Panc1 (cell line): ENCODE data around the gene GHRHR. TPM values are rescaled to one million over a fixed set of nuclear protein-coding genes. Genes with fewer than 3 reads are reported as not detected.

ENCODE experiments used
- ATAC-seq: fragments of 200-7000 bp; cut with Tn5 transposase; 2 replicates; pipeline ENCODE4 v1.9.1; 2020; ENCODE audit warnings: mild to moderate bottlenecking, moderate library complexity
- BruUV-seq: library from RNA; stranded (reverse); fragments of 400-500 nt; replicated peaks from 2 replicates; lab custom pipeline; 2021; lab: Mats Ljungman, UMichigan
- CTCF ChIA-PET: fragments of 300-600 bp; sonication (Branson Sonifier 250); formaldehyde crosslinking; loops from one replicate; lab custom pipeline; 2022; ENCODE audit warnings: antibody characterized with exemption; lab: Charles Lee
- POLR2A ChIA-PET: fragments of 300-600 bp; sonication (Branson Sonifier 250); formaldehyde crosslinking; loops from one replicate; lab custom pipeline; 2022; ENCODE audit warnings: antibody characterized with exemption; lab: Charles Lee
- DNase-seq: peaks from one replicate; pipeline ENCODE4 v3.0.0-alpha.2; 2010; ENCODE audit warnings: low read depth, low spot score
- H3K27ac ChIP-seq: 2 replicates; pipeline ENCODE4 v1.5.1; 2011; ENCODE audit warnings: mild to moderate bottlenecking, low read length, inconsistent platforms
- H3K27me3 ChIP-seq: fragments of 200-500 bp; sonication (Bioruptor generic); 2 replicates; pipeline ENCODE4 v1.6.0; 2014; ENCODE audit warnings: low read length, inconsistent platforms; ENCODE audit not compliant: control insufficient read depth, insufficient read depth
- H3K36me3 ChIP-seq: fragments of 200-500 bp; sonication (Bioruptor generic); 2 replicates; pipeline ENCODE4 v1.5.1; 2014; ENCODE audit warnings: inconsistent platforms, mild to moderate bottlenecking, low read length, moderate library complexity; ENCODE audit not compliant: control insufficient read depth, insufficient read depth
- H3K4me1 ChIP-seq: 2 replicates; pipeline ENCODE4 v1.5.1; 2011; ENCODE audit warnings: inconsistent platforms, mild to moderate bottlenecking, low read length, moderate library complexity; ENCODE audit not compliant: control insufficient read depth, insufficient read depth
- H3K4me3 ChIP-seq, 2 experiments: 2 replicates each; pipeline ENCODE4 v1.5.1; 2011 to 2012; ENCODE audit warnings: low read depth in 2 of 2, low read length in 2 of 2, mild to moderate bottlenecking in 2 of 2, inconsistent platforms in 1 of 2, moderate library complexity in 1 of 2
- H3K9me3 ChIP-seq: fragments of 200-500 bp; sonication (Bioruptor generic); 2 replicates; pipeline ENCODE4 v1.5.1; 2014; ENCODE audit warnings: low read depth, mild to moderate bottlenecking, inconsistent platforms, low read length, moderate library complexity; ENCODE audit not compliant: control insufficient read depth, insufficient read depth
- CTCF ChIP-seq: fragments of 450-650 bp; IDR thresholded peaks from 2 replicates; pipeline ENCODE4 v1.5.1; 2017; ENCODE audit warnings: mild to moderate bottlenecking
- POLR2AphosphoS5 ChIP-seq: IDR thresholded peaks from 2 replicates; pipeline ENCODE4 v1.6.1; 2012; ENCODE audit warnings: mild to moderate bottlenecking, low read depth, low read length, moderate library complexity
- SIN3A ChIP-seq: IDR thresholded peaks from 2 replicates; pipeline ENCODE4 v1.6.1; 2012; ENCODE audit warnings: low read depth, mild to moderate bottlenecking, low read length, moderate library complexity, borderline replicate concordance; ENCODE audit not compliant: insufficient read depth
- TCF7L2 ChIP-seq: IDR thresholded peaks from 2 replicates; pipeline ENCODE4 v1.6.1; 2011; ENCODE audit warnings: mild to moderate bottlenecking, low read depth, low read length, inconsistent platforms
- in situ Hi-C: cut with HindIII; loops from 2 replicates; pipeline ENCODE4 v1.10.0; 2016; ENCODE audit warnings: low sequenced_read_pairs, low pct_unique_long_range_greater_than_20kb
- intact Hi-C: fragments of 100-400 bp; cut with micrococcal nuclease; formaldehyde crosslinking; loops from one replicate; pipeline ENCODE4 v1.10.0; 2022; ENCODE audit not compliant: unreplicated experiment
- total RNA-seq: library from RNA; stranded (reverse); gene quantifications from one replicate; pipeline ENCODE4 v1.2.1, GENCODE V29; 2021; ENCODE audit not compliant: unreplicated experiment
- TF ChIP-seq, protein P1 (sequence below), 2 experiments: IDR thresholded peaks; 2 replicates each; pipeline ENCODE4 v1.6.1; 2011 to 2012; ENCODE audit warnings: low read depth in 2 of 2, control low read depth in 1 of 2, low read length in 1 of 2, mild to moderate bottlenecking in 1 of 2, moderate library complexity in 1 of 2; ENCODE audit not compliant: insufficient read depth in 1 of 2

Gene GHRHR
- total RNA-seq, 1 experiment from 2014 or later: not detected

DNA sequence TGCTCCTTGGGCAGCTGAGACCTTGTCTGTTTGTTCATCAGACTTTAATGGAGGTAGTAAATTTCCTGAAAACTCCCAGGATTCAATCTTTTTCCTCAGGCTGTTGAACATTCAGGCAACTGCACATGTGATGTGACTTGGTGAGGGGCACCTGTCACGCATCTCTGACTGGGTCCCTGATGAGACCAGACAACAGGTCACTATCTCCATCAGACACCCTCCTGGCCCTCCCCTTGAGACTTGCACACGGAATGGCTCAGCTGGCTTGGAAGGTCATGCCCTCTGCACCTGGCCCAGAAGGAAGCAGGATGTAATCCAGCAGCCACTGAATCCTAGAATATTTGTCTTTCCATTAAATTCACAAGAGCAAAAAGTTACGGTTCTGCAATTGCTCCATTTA is 36.2 kb upstream of the GHRHR start:
- ATAC-seq: no peak
- Histone ChIP-seq H3K4me1 (no peaks in the 10 kb centered on the region), H3K36me3 (no peaks in the 10 kb centered on the region), H3K9me3 (no peaks in the 10 kb centered on the region), H3K4me3 (no peak overlapping the region), H3K27ac (no peak overlapping the region), H3K27me3 (no peaks in the 10 kb centered on the region)
- ChIA-PET CTCF (no interaction called here), POLR2A (interaction anchor here (0.5 kb wide), 1 partner anchor 110 kb away, joined by 13 read pairs; no protein-coding TSS in a partner anchor)
- DNase-seq: no peak
- BruUV-seq: no TSS peak
- TF ChIP-seq, protein P1, sequence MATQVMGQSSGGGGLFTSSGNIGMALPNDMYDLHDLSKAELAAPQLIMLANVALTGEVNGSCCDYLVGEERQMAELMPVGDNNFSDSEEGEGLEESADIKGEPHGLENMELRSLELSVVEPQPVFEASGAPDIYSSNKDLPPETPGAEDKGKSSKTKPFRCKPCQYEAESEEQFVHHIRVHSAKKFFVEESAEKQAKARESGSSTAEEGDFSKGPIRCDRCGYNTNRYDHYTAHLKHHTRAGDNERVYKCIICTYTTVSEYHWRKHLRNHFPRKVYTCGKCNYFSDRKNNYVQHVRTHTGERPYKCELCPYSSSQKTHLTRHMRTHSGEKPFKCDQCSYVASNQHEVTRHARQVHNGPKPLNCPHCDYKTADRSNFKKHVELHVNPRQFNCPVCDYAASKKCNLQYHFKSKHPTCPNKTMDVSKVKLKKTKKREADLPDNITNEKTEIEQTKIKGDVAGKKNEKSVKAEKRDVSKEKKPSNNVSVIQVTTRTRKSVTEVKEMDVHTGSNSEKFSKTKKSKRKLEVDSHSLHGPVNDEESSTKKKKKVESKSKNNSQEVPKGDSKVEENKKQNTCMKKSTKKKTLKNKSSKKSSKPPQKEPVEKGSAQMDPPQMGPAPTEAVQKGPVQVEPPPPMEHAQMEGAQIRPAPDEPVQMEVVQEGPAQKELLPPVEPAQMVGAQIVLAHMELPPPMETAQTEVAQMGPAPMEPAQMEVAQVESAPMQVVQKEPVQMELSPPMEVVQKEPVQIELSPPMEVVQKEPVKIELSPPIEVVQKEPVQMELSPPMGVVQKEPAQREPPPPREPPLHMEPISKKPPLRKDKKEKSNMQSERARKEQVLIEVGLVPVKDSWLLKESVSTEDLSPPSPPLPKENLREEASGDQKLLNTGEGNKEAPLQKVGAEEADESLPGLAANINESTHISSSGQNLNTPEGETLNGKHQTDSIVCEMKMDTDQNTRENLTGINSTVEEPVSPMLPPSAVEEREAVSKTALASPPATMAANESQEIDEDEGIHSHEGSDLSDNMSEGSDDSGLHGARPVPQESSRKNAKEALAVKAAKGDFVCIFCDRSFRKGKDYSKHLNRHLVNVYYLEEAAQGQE (IDR thresholded peaks at IDR 0.05; ENCODE audit: insufficient read depth in 1 of 2, low read depth in 2 of 2, low read length in 1 of 2): no peak
- TF ChIP-seq SIN3A (no peak), CTCF (no peak), TCF7L2 (no peak), POLR2AphosphoS5 (no peak)
- in situ Hi-C loops: no loop called here
- intact Hi-C loops: no loop called here

DNA sequence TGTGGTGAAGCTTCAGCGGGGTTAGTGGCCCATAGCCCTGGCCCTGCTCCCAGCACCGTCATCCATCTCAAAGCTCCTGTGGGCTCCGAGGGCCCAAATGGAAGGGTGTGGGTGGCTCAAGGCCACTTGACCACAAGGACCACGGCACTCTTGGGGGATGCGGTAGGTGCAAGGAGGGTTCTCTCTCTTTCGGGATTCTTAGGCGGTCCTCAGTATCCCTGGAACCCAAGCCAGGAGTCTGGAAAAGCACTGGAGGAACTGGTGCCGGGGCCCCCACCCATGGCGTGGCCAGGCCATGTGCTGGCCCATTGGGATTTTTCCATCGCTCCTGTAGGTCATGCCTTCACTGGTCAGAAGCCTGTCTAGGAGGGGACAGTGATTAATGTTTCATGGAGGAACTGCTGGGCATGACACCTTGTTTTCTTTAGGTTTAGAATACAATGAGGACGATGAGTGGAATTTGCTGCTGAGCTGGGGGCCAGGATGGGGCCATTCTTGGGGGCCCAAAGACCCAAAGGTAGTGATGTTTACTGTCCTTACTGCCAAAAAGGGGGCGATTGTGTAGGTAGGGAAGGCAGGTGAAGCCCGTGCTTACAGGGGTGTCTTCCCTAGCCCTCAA is 35.4 kb upstream of the GHRHR start:
- no peak for ATAC-seq
- Histone ChIP-seq H3K4me3 (no peak overlapping the region), H3K27ac (no peak overlapping the region), H3K27me3 (no peaks in the 10 kb centered on the region), H3K36me3 (no peaks in the 10 kb centered on the region), H3K9me3 (no peaks in the 10 kb centered on the region), H3K4me1 (no peaks in the 10 kb centered on the region)
- ChIA-PET POLR2A (no interaction called here), CTCF (no interaction called here)
- TF ChIP-seq CTCF: no peak
- no TSS peak for BruUV-seq
- intact Hi-C loops: no loop called here
- in situ Hi-C loops: no loop called here
- no peak for DNase-seq
